HS-5 (cell line): ENCODE results near the gene SCUBE3.

Experiments used
- DNase-seq: peaks from one replicate; pipeline ENCODE4 v3.0.0-alpha.2; 2012; ENCODE audit warnings: low read depth

Gene SCUBE3

DNA sequence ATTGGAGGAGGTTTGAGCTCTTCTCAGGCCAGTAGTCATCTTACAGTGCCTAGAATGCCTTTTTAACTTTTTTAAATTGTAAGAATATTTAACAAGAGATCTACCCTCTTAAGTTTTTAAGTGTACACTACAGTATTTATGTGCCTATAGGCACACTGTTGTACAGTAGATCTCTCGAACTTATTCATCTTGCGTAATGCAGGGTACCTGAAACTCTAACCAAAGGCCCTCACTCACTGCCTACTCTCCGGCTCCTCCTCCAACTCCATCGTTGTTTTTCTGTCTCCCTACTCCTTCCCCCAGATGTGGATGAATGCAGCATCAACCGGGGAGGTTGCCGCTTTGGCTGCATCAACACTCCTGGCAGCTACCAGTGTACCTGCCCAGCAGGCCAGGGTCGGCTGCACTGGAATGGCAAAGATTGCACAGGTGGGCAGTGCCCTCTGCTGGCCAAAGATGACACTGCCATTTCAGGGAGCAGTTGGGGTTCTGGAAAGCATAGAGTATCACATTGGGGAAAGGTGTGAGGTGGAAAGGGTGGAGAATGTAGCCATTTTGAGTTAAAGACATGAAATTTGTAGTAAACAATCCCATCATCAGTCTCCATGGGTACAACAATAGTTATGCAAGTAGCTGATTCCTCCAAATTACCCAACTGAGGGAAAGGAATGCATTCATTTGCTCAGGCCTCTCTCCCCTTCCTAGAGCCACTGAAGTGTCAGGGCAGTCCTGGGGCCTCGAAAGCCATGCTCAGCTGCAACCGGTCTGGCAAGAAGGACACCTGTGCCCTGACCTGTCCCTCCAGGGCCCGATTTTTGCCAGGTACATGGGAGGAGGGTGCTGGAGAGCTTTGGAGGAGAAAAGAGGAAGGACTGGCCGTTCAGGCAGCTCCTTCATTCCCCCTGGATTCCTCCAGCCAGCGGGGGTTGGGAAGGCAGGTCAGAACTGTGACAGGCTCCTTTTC lies 27.4 kb downstream of the SCUBE3 start:
- DNase-seq: peak; percentile 24

- no peak for DNase-seq
Measured at GRCh38 chr6:35242486-35242885, 28.7 kb downstream of the SCUBE3 start.

DNA sequence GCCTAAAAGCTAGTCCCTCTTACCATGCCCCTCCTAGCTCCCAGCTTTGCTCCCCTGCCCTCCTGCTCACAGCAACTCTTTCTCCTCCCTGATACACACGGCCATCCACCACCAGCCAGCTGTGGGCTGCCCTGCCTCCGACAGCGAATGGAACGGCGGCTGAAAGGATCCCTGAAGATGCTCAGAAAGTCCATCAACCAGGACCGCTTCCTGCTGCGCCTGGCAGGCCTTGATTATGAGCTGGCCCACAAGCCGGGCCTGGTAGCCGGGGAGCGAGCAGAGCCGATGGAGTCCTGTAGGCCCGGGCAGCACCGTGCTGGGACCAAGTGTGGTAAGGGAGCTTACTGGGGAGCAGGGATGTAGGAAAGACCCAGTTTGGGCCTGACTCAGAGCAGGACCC lies 29.1 kb downstream of the SCUBE3 start:
- no peak for DNase-seq

DNA sequence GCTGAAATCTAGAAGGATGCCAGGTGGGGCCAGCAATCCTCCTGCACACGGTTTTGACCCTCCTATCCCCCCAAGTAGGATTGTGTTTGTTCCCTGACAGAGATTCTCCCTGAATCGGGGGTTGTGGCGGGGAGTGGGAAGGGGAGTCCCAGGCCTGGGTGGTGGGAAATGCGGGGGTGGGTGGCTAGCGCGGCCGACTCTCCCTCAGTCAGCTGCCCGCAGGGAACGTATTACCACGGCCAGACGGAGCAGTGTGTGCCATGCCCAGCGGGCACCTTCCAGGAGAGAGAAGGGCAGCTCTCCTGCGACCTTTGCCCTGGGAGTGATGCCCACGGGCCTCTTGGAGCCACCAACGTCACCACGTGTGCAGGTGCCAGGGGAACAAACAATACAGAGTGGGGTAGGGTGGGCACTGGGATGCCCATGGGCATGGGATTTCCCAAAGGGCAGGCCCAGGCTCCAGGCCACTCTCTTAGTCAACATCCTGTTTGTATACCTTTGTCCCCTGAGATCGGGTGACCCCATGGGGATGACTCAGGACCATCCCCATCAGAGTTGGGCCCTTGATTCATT lies 29.7 kb downstream of the SCUBE3 start:
- no peak for DNase-seq

DNA sequence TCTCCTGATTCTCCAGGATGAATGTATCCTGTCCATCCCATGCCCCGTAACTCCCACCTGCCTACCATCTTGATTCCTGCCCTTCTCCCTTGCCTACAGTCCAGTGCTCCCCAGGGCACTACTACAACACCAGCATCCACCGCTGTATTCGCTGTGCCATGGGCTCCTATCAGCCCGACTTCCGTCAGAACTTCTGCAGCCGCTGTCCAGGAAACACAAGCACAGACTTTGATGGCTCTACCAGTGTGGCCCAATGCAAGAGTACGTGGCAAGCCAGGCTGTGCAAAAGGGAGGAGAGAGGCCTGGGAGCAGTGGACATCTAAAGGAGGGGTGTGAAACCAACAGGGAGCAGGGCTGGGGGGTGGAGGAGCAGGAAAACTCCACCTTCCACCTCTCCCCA lies 30.8 kb downstream of the SCUBE3 start:
- no peak for DNase-seq

GRCh38 chr6:35247642-35248231 lies 34.0 kb downstream of the SCUBE3 start:
- no peak for DNase-seq

- DNase-seq: no peak
Measured at GRCh38 chr6:35248300-35248699, 34.5 kb downstream of the SCUBE3 start.

DNA sequence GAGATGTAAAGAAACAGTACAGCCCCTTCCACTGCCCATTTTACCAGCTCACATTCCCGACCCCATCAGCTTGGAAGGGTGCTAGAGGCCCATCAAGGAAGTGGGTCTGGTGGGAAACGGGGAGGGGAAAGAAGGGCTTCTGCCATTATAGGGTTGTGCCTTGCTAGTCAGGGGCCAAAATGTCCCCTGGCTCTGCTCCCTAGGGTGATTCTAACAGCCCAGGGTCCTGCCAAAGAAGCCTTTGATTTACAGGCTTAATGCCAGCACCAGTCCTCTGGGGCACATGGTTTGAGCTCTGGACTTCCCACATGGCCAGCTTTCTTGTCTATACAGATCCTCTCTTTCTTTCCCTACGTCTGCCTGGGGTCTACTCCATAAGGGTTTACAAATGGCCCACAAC lies 35.2 kb downstream of the SCUBE3 start:
- DNase-seq: no peak

DNA sequence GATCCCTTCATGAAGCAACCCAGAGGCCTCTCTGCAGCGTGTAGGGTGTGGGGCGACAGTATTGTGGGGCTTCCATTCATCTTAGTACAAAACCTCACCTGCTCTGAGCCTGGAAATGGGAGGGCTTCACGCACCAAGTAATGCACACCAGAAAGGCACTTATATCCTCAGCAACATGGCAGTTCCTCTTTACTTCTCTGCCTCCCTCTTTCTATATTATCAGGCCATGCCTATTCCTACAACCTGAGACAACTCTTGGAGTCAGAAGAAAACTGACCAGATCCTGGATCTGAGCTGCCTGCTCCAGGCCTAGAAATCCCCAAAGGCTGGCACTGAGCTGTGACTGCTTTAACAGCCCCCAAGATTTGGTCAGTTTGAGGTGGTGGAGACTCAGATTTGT lies 38.2 kb downstream of the SCUBE3 start:
- DNase-seq: no peak

GRCh38 chr6:35253249-35253648 lies 39.5 kb downstream of the SCUBE3 start:
- DNase-seq: no peak

DNA sequence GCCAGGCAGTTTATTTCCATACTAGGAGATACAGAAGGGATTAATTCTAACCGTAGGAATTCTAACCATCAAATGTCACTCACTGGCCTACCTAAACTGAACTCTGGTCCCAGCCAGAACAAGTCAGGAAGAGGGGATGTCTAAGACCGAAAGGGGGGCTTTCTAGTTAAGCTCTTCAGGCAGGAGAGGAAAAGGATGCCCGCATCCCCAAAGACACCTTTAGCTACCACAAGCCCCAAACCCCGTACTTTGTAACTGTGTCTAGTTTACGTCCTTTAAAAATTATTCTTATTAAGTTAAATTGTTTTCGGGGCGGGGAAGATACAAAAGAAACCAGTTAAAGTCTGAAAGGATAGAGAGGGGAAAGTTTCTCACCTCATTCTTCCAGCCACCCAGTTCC lies 44.6 kb downstream of the SCUBE3 start:
- DNase-seq: no peak

DNA sequence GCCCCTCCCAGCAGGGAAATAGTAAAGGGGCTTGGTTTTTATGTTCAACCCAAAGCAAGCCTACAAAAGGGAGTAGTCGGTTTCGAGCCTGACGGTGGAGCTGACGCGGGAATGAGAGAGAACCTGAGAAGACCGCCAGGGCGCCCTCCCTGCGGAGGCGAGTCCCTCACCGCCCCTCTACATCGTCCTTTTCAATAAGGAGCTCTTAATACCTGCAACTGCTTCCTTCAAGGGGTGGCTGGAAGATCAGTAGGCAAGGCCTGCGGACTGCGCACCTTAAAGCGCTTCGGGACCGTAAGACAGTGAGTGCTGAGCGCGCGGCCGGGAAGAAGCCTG lies 45.1 kb downstream of the SCUBE3 start:
- DNase-seq: no peak

- peak; percentile 86 for DNase-seq
Measured at GRCh38 chr6:35259194-35259947, 45.6 kb downstream of the SCUBE3 start, which contains the start of gene ZNF76. ZNF76 (plus strand) TSS chr6:35259735; CDS start chr6:35281152, 21,417 bp downstream.

DNA sequence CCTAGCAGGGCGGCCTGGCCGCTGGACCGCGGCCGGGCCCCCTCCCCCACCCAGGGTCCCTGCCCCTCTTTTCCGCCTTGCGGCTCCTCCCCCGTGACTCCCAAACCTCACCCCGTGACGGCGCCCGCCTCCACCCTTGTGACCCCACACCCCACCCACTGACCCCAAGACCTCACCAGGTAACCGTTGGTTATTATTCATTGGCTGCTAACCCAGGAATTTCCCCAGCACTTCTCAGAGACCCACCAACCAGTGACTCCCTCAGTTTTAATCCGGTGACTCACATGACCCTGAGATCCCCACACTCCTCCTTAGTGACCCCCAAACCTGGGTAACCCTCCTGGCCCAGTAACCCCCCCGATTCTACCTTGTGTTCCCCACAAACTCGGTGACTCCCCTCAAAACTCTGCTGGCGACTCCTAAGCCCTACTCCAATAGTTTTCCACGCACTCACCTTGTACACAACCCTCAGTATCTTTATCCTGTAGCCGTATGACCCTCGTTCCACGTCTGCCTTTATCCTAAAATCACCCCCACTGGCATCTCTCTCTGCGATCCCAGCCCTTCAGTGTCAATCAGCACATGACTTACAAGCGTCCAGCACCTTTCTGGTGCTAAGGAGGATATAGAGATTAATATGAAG lies 46.3 kb downstream of the SCUBE3 start:
- DNase-seq: peak; percentile 22

DNA sequence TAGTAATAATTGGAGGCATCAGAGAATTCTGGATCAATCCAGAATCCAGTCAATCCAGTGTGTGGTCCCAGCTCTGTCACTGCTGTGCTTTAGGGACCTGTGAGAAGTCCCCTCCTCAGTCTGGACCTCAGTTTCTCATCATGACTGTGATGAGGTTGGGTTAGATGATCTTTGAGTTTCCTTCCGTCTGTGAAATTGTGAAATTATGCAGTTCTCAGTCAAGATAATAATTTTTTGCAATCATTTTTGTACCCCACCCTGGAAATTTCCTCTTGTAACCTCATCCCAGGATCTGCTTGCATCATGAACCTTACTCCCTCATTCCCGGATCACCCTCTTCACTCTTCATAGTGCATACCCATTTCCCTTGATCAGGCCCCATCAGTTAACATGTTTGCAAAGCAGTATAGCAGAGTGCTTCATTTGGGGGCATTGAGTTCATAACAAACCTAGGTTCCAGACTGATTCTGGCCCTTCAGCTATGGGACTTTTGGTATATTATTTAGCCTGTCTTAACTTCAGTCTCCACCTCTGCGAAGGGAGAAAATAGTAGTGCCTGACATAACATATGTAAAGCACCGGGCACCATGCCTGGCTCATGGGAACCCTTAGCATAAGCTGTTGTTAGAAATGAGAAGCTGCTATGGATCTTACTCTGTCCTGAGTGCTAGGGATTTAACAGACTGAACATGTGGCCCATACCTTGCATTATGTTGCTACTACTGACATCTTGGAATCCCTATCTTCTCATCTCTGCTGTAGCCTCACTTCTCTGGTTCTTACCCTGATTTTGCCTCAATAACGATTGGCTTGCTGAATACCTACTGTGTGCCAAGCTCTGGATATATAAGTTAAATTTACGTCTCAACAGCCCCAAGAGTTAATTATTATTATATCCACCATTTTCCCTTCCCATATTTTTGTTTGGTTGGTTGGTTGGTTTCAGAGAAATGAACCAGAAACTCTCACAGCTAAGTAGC lies 47.1 kb downstream of the SCUBE3 start:
- no peak for DNase-seq

- DNase-seq: no peak
Measured at GRCh38 chr6:35262596-35262995, 48.8 kb downstream of the SCUBE3 start.

DNA sequence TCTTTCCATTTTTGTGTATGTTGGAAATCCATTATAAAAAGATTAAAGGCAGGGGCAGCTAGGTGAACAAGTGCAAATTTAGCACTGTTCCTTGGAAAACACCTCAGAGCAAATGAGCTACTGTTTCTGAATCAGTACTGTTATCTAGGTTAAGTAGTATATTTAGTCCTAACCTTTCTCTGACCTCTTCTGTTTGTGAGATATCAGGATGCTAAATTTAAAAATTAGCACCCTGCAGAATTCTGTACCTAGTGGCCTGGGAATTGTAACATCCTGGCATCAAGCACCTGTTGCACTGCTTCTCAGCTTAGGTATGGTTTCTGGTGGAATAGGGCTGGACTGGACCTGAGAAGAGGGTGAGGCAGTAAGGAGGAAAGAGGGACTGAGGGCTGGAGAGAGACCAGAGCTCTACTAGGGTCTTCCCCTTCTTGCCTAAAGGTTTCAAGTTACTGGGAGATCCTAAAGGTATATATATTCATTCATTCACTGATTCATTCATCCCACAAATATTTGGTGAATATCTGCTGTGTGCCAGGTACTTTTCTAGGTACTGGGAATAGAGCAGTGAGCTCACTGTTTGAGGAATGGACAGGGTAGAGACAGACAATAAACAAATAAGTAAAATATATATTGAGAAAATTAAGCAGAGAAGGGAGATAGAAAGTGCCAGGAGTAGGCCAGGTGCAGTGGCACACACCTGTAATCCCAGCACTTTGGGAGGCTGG lies 51.0 kb downstream of the SCUBE3 start:
- no peak for DNase-seq

GRCh38 chr6:35265523-35265922 lies 51.8 kb downstream of the SCUBE3 start:
- no peak for DNase-seq

- no peak for DNase-seq
Measured at GRCh38 chr6:35267446-35267845, 53.7 kb downstream of the SCUBE3 start.

GRCh38 chr6:35267897-35268296 lies 54.1 kb downstream of the SCUBE3 start:
- DNase-seq: no peak
